Liver (tissue), 9 donors: ENCODE results near the gene ZFP36. TPM values are rescaled to one million over a fixed set of nuclear protein-coding genes. Genes with fewer than 3 reads are reported as not detected.
A peak's percentile ranks its signal among the peaks of the same experiment; 100 is the strongest.

Experiments
- DNase-seq: peaks from one replicate; pipeline ENCODE4 v3.0.0-alpha.2; 2017; ENCODE audit warnings: low spot score
- H3K27ac ChIP-seq, 2 donors: one replicate each; pipeline ENCODE4 v1.7.0; 2013; ENCODE audit warnings: inconsistent platforms in 2 of 2, low read length in 2 of 2, control low read depth in 1 of 2, low read depth in 1 of 2, mild to moderate bottlenecking in 1 of 2
- H3K27me3 ChIP-seq, 4 donors: one replicate each; pipeline versions ENCODE4 v1.6.1 to v1.7.0; 2013; ENCODE audit warnings: low read length in 3 of 4, inconsistent platforms in 1 of 4, mild to moderate bottlenecking in 1 of 4, moderate library complexity in 1 of 4; ENCODE audit not compliant: control insufficient read depth in 4 of 4, insufficient read depth in 4 of 4
- H3K36me3 ChIP-seq, 4 donors: one replicate each; pipeline versions ENCODE4 v1.6.1 to v1.7.0; 2013; ENCODE audit warnings: low read length in 3 of 4, mild to moderate bottlenecking in 3 of 4, low read depth in 1 of 4, moderate library complexity in 1 of 4; ENCODE audit not compliant: control insufficient read depth in 4 of 4, insufficient read depth in 3 of 4
- H3K4me1 ChIP-seq, 4 donors: one replicate each; pipeline versions ENCODE4 v1.6.1 to v1.7.0; 2013; ENCODE audit warnings: low read length in 3 of 4, mild to moderate bottlenecking in 3 of 4, moderate library complexity in 1 of 4; ENCODE audit not compliant: control insufficient read depth in 4 of 4, insufficient read depth in 4 of 4
- H3K4me3 ChIP-seq, 3 donors: one replicate each; pipeline versions ENCODE4 v1.6.1 to v1.7.0; 2013; ENCODE audit warnings: low read length in 3 of 3, control low read depth in 1 of 3, low read depth in 1 of 3, mild to moderate bottlenecking in 1 of 3
- H3K9ac ChIP-seq, 2 donors: one replicate each; pipeline ENCODE4 v1.7.0; 2013; ENCODE audit warnings: low read length in 2 of 2, mild to moderate bottlenecking in 2 of 2, moderate library complexity in 2 of 2, control low read depth in 1 of 2, low read depth in 1 of 2
- H3K9me3 ChIP-seq, 4 donors: one replicate each; pipeline versions ENCODE4 v1.6.1 to v1.7.0; 2013; ENCODE audit warnings: low read length in 3 of 4; ENCODE audit not compliant: control insufficient read depth in 4 of 4
- ATF3 ChIP-seq: IDR thresholded peaks from 2 replicates; pipeline ENCODE4 v1.6.1; 2016; ENCODE audit warnings: antibody characterized with exemption
- CTCF ChIP-seq: fragments of 150-350 bp; IDR thresholded peaks from 2 replicates; pipeline ENCODE4 v1.5.1; 2017; ENCODE audit warnings: improper control_type of control experiment, low read depth, low read length; ENCODE audit not compliant: missing input control
- EGR1 ChIP-seq, 2 donors: IDR thresholded peaks; 2 replicates each; pipeline ENCODE4 v1.6.1; 2016 to 2018; ENCODE audit warnings: antibody characterized with exemption in 2 of 2, low read depth in 2 of 2
- FOXA1 ChIP-seq: IDR thresholded peaks from 2 replicates; pipeline ENCODE4 v1.6.1; 2016; ENCODE audit warnings: antibody characterized with exemption
- FOXA2 ChIP-seq: IDR thresholded peaks from 2 replicates; pipeline ENCODE4 v1.6.1; 2016; ENCODE audit warnings: antibody characterized with exemption
- GABPA ChIP-seq, 2 donors: IDR thresholded peaks in 1 of 2; conservative IDR thresholded peaks in 1 of 2; 2 replicates each; pipeline ENCODE4 v1.6.1; 2016; ENCODE audit warnings: antibody characterized with exemption in 2 of 2, mild to moderate bottlenecking in 1 of 2, moderate library complexity in 1 of 2
- HNF4A ChIP-seq, 2 donors: conservative IDR thresholded peaks; 2 replicates each; pipeline ENCODE4 v1.6.1; 2016; ENCODE audit warnings: antibody characterized with exemption in 2 of 2, mild to moderate bottlenecking in 2 of 2
- HNF4G ChIP-seq: IDR thresholded peaks from 2 replicates; pipeline ENCODE4 v1.6.1; 2016; ENCODE audit warnings: antibody characterized with exemption
- JUND ChIP-seq, 2 donors: IDR thresholded peaks; 2 replicates each; pipeline ENCODE4 v1.6.1; 2016; ENCODE audit warnings: antibody characterized with exemption in 2 of 2
- MAX ChIP-seq: IDR thresholded peaks from 2 replicates; pipeline ENCODE4 v1.6.1; 2016; ENCODE audit warnings: antibody characterized with exemption
- NR2F2 ChIP-seq: IDR thresholded peaks from 2 replicates; pipeline ENCODE4 v1.6.1; 2016; ENCODE audit warnings: antibody characterized with exemption
- RAD21 ChIP-seq, 2 donors: IDR thresholded peaks; 2 replicates each; pipeline ENCODE4 v1.6.1; 2016; ENCODE audit warnings: antibody characterized with exemption in 2 of 2, mild to moderate bottlenecking in 2 of 2
- REST ChIP-seq: IDR thresholded peaks from 2 replicates; pipeline ENCODE4 v1.6.1; 2016; ENCODE audit warnings: antibody characterized with exemption, mild to moderate bottlenecking
- RXRA ChIP-seq, 2 donors: IDR thresholded peaks; 2 replicates each; pipeline ENCODE4 v1.6.1; 2017 to 2018; ENCODE audit warnings: antibody characterized with exemption in 2 of 2, mild to moderate bottlenecking in 1 of 2
- SP1 ChIP-seq: IDR thresholded peaks from 2 replicates; pipeline ENCODE4 v1.6.1; 2018; ENCODE audit warnings: antibody characterized with exemption, mild to moderate bottlenecking
- TAF1 ChIP-seq: conservative IDR thresholded peaks from 2 replicates; pipeline ENCODE4 v1.6.1; 2016; ENCODE audit warnings: antibody characterized with exemption, mild to moderate bottlenecking
- YY1 ChIP-seq: IDR thresholded peaks from 2 replicates; pipeline ENCODE4 v1.6.1; 2016; ENCODE audit warnings: antibody characterized with exemption, mild to moderate bottlenecking
- ZBTB33 ChIP-seq: IDR thresholded peaks from 2 replicates; pipeline ENCODE4 v1.6.1; 2016; ENCODE audit warnings: antibody characterized with exemption
- WGBS: extraction: QIAGEN DNeasy Blood & Tissue Kit; methylation state at CpG from one replicate; pipeline ENCODE4 v1.1.7; 2013; 5-methylcytosine and 5-hydroxymethylcytosine counted together
- polyA plus RNA-seq, 2 donors: library from polyadenylated mRNA; stranded (reverse) in 1 of 2; unstranded in 1 of 2; fragments of 200-250 nt in 1 of 2; fragments of >200 nt in 1 of 2; fragmentation: Nextera tagmentation in 1 of 2; extraction: Ambion mirVana in 1 of 2; gene quantifications; one replicate each; pipeline versions ENCODE4 v1.2.1 to v1.2.3, GENCODE V29; 2013 to 2015
- total RNA-seq, 2 donors: library from RNA; depleted of rRNA; stranded (reverse); fragments of >200 nt; gene quantifications; one replicate each; pipeline ENCODE4 v1.2.3, GENCODE V29; 2014
- donor health status: healthy.
- donor health status: healthy.
- donor health status: healthy.
- donor health status: healthy.
- donor health status: healthy.

The ZFP36 gene
- total and polyA plus RNA-seq, 4 donors: 3.6 to 91.9 (median 35.5) TPM

GRCh38 chr19:39397360-39398296 is 9.0 kb upstream of the ZFP36 start:
- peak; percentile 94 for DNase-seq
- Histone ChIP-seq H3K36me3 (peaks cover 0 to 11% (median 8%) of the 10 kb centered on the region in 4 donors), H3K9ac (peak overlapping the region; percentile 72 to 83), H3K4me1 (peaks cover 18 to 44% (median 32%) of the 10 kb centered on the region in 4 donors), H3K27me3 (no peaks in the 10 kb centered on the region), H3K9me3 (no peaks in the 10 kb centered on the region), H3K27ac (peak overlapping the region; percentile 98), H3K4me3 (peak overlapping the region in 1 of 3 donors; percentile 8)
- WGBS: 14% methylated on average over 17 of the region's 17 CpGs
- peak in 1 of 2 donors; percentile 44 for TF ChIP-seq GABPA (IDR thresholded peaks at IDR 0.05 in 1 of 2, conservative IDR thresholded peaks at IDR 0.05 in 1 of 2)
- TF ChIP-seq HNF4G: peak; percentile 96
- TF ChIP-seq SP1: peak; percentile 82
- peak; percentile 79 for TF ChIP-seq MAX
- peak; percentile 99 for TF ChIP-seq CTCF
- TF ChIP-seq REST: peak; percentile 92
- TF ChIP-seq NR2F2: peak; percentile 67
- peak; percentile 98 to 99 for TF ChIP-seq RAD21 (IDR thresholded peaks at IDR 0.05)
- peak; percentile 76 to 82 for TF ChIP-seq RXRA (IDR thresholded peaks at IDR 0.05)
- TF ChIP-seq ATF3: peak; percentile 69
- TF ChIP-seq FOXA1: peak; percentile 62
- peak; percentile 71 to 78 for TF ChIP-seq JUND (IDR thresholded peaks at IDR 0.05)
- TF ChIP-seq EGR1 (IDR thresholded peaks at IDR 0.05; ENCODE audit: low read depth in 2 of 2): peak in 1 of 2 donors; percentile 63
- TF ChIP-seq HNF4A (conservative IDR thresholded peaks at IDR 0.05): peak; percentile 92
- TF ChIP-seq FOXA2: peak; percentile 35
- peak; percentile 90 for TF ChIP-seq TAF1
- no peak for TF ChIP-seq ZBTB33
- TF ChIP-seq YY1: peak; percentile 43
